Smooth muscle cell (in vitro differentiated cells): ENCODE measurements around the gene MRLN. TPM values are rescaled to one million over a fixed set of nuclear protein-coding genes. Genes with fewer than 3 reads are reported as not detected.

ENCODE experiments used
- DNase-seq: peaks from one replicate; lab custom pipeline; 2025; ENCODE audit not compliant: unreplicated experiment; lab: John Stamatoyannopoulos, UW
- H2AFZ ChIP-seq: fragments of 200-600 bp; sonication (generic); 2 replicates; pipeline ENCODE4 v1.6.0; 2016; ENCODE audit warnings: antibody characterized with exemption, low read depth, mild to moderate bottlenecking
- H3F3A ChIP-seq: fragments of 200-600 bp; sonication (generic); 2 replicates; pipeline ENCODE4 v1.6.0; 2017; ENCODE audit warnings: antibody characterized with exemption, low read depth
- H3K27ac ChIP-seq: fragments of 200-600 bp; sonication (generic); 2 replicates; pipeline ENCODE4 v1.5.1; 2016; ENCODE audit warnings: low read depth, mild to moderate bottlenecking
- H3K27me3 ChIP-seq: fragments of 200-600 bp; sonication (generic); 2 replicates; pipeline ENCODE4 v1.6.1; 2016; ENCODE audit warnings: low read depth, mild to moderate bottlenecking
- H3K36me3 ChIP-seq: fragments of 200-600 bp; sonication (generic); 2 replicates; pipeline ENCODE4 v1.5.1; 2016; ENCODE audit warnings: low read depth
- H3K4me1 ChIP-seq: fragments of 200-600 bp; sonication (generic); 2 replicates; pipeline ENCODE4 v1.5.1; 2016; ENCODE audit warnings: low read depth
- H3K4me2 ChIP-seq: fragments of 200-600 bp; sonication (generic); 2 replicates; pipeline ENCODE4 v1.6.0; 2016; ENCODE audit warnings: mild to moderate bottlenecking
- H3K4me3 ChIP-seq: fragments of 200-600 bp; sonication (generic); 2 replicates; pipeline ENCODE4 v1.5.1; 2016; ENCODE audit warnings: mild to moderate bottlenecking
- H3K79me2 ChIP-seq: fragments of 200-600 bp; sonication (generic); 2 replicates; pipeline ENCODE4 v1.6.0; 2016; ENCODE audit warnings: low read depth, mild to moderate bottlenecking
- H3K9ac ChIP-seq: fragments of 200-600 bp; sonication (generic); 2 replicates; pipeline ENCODE4 v1.6.0; 2016; ENCODE audit warnings: low read depth
- H3K9me3 ChIP-seq: fragments of 200-600 bp; sonication (generic); replicated peaks from 2 replicates; pipeline ENCODE4 v1.5.1; 2016; ENCODE audit warnings: low read depth
- H4K20me1 ChIP-seq: fragments of 200-600 bp; sonication (generic); 2 replicates; pipeline ENCODE4 v1.6.0; 2016; ENCODE audit warnings: low read depth
- CTCF ChIP-seq: fragments of 200-600 bp; sonication (generic); IDR thresholded peaks from 2 replicates; pipeline ENCODE4 v1.5.1; 2017; ENCODE audit warnings: borderline replicate concordance, mild to moderate bottlenecking, antibody characterized with exemption; ENCODE audit not compliant: insufficient read depth, poor library complexity, severe bottlenecking
- WGBS: methylation state at CpG from one replicate; pipeline ENCODE4 v1.1.7; 2016; ENCODE audit warnings: low lambda C conversion rate; 5-methylcytosine and 5-hydroxymethylcytosine counted together
- polyA plus RNA-seq: library from polyadenylated mRNA; unstranded; fragments of >200 nt; fragmentation: Nextera tagmentation; extraction: Ambion mirVana; gene quantifications from 2 replicates; pipeline ENCODE4 v1.2.1, GENCODE V29; 2016
- total RNA-seq: library from RNA; depleted of rRNA; stranded (reverse); fragments of >200 nt; gene quantifications from 2 replicates; pipeline ENCODE4 v1.2.3, GENCODE V29; 2014

Gene MRLN
- total and polyA plus RNA-seq, 2 experiments from 2014 or later = not detected

- Histone ChIP-seq H3K36me3 (no peaks in the 10 kb centered on the region), H3K79me2 (no peaks in the 10 kb centered on the region), H3K4me1 (no peaks in the 10 kb centered on the region), H3K9me3 (no peaks in the 10 kb centered on the region), H3K27ac (no peak overlapping the region), H3K9ac (no peak overlapping the region), H3F3A (no peaks in the 10 kb centered on the region), H3K27me3 (no peaks in the 10 kb centered on the region), H2AFZ (no peak overlapping the region), H3K4me2 (no peak overlapping the region), H3K4me3 (no peak overlapping the region), H4K20me1 (no peaks in the 10 kb centered on the region)
- TF ChIP-seq CTCF = no peak
- DNase-seq = no peak
- WGBS = 87% methylated on average over 7 of the region's 7 CpGs
Measured at GRCh38 chr10:59771162-59771807, 18.0 kb upstream of the MRLN start.

- H3K4me2 ChIP-seq = no peak overlapping the region
- H3K4me3 ChIP-seq = no peak overlapping the region
- no peaks in the 10 kb centered on the region for H3K79me2 ChIP-seq
- WGBS = 93% methylated on average over 11 of the region's 11 CpGs
- H3F3A ChIP-seq = no peaks in the 10 kb centered on the region
- no peaks in the 10 kb centered on the region for H3K4me1 ChIP-seq
- H3K27me3 ChIP-seq = no peaks in the 10 kb centered on the region
- no peak for DNase-seq
- H3K9ac ChIP-seq = no peak overlapping the region
- no peaks in the 10 kb centered on the region for H3K36me3 ChIP-seq
- no peaks in the 10 kb centered on the region for H3K9me3 ChIP-seq
- no peaks in the 10 kb centered on the region for H4K20me1 ChIP-seq
- H3K27ac ChIP-seq = no peak overlapping the region
- no peak for TF ChIP-seq CTCF
- no peak overlapping the region for H2AFZ ChIP-seq
Measured at GRCh38 chr10:59770689-59771088, 17.4 kb upstream of the MRLN start.

GRCh38 chr10:59762505-59762904 is 9.2 kb upstream of the MRLN start:
- Histone ChIP-seq H3F3A (no peaks in the 10 kb centered on the region), H3K27me3 (no peaks in the 10 kb centered on the region), H3K36me3 (no peaks in the 10 kb centered on the region), H3K9me3 (no peaks in the 10 kb centered on the region), H3K4me2 (no peak overlapping the region), H4K20me1 (no peaks in the 10 kb centered on the region), H2AFZ (no peak overlapping the region), H3K79me2 (no peaks in the 10 kb centered on the region), H3K4me1 (no peaks in the 10 kb centered on the region), H3K9ac (no peak overlapping the region), H3K4me3 (no peak overlapping the region), H3K27ac (no peak overlapping the region)
- no peak for DNase-seq
- no peak for TF ChIP-seq CTCF
- WGBS = 59% methylated on average over 2 of the region's 2 CpGs

- Histone ChIP-seq H2AFZ (no peak overlapping the region), H3K9me3 (no peaks in the 10 kb centered on the region), H3K36me3 (no peaks in the 10 kb centered on the region), H3K79me2 (no peaks in the 10 kb centered on the region), H3K9ac (no peak overlapping the region), H3F3A (no peaks in the 10 kb centered on the region), H4K20me1 (no peaks in the 10 kb centered on the region), H3K4me3 (no peak overlapping the region), H3K4me2 (no peak overlapping the region), H3K4me1 (no peaks in the 10 kb centered on the region), H3K27me3 (no peaks in the 10 kb centered on the region), H3K27ac (no peak overlapping the region)
- no peak for DNase-seq
- WGBS = 58% methylated on average over 3 of the region's 3 CpGs
- TF ChIP-seq CTCF = no peak
Measured at GRCh38 chr10:59757966-59758365, 4.7 kb upstream of the MRLN start.
